ENCODE measurements around the gene KIF16B.

Gene KIF16B

DNA sequence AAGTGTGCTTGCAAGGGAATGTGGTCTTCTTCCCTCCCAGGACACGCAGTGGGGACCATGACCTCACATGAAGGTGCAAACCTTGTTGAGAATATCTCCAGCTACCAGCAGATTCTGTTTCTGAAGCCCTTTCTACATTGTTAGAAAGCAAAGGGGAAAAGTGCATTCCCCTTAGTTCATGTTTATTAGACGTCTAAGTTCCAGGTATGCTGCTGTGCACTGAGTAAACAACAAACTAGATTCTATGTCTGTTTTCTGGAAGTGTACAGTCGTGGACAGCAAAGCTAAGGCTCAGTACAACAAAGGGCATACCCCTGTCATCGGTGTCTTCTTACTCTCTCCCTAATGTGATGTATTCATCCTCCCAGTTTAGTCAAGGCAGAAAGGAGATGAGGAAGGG is 178.5 kb downstream of the KIF16B start:
- no peak for DNase-seq (ENCODE audit: low spot score)

DNA sequence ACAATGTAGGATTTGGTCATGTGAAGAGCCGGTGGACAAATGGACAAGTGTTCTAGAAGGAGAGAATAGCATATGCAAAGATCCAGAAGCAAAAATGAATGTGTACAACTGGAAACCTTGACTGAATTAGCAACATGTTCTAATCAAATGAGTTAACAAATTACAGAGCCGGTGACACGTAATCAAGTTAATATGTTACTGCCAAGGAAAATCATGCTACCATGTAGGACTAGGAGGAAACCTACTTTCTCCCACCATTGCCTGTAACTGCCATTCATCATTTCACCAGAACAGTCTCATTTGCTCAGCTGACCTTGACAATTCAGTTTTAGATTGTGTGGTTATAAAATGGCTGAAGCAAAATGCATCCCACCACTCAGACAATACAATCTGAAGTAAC is 179.4 kb downstream of the KIF16B start:
- no peak for DNase-seq (ENCODE audit: low spot score)

DNA sequence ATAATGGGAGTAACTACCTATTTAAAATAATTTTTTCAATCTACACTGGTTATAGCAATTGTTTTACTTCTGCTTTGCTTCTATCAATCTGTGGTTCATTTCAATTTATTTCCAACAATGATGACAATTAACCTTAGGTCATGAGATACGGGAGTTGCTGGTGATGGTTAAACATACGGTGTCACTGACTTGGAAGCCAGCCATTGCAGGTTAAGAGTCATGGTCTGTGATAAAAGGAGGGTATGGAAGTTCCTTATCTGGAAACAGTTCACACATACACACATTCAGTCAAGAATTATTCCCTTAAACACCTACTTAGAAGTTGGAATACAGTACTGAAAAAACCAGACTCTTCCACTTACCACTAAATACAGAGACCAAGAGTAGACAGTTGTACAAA is 180.0 kb downstream of the KIF16B start:
- no peak for DNase-seq (ENCODE audit: low spot score)

DNA sequence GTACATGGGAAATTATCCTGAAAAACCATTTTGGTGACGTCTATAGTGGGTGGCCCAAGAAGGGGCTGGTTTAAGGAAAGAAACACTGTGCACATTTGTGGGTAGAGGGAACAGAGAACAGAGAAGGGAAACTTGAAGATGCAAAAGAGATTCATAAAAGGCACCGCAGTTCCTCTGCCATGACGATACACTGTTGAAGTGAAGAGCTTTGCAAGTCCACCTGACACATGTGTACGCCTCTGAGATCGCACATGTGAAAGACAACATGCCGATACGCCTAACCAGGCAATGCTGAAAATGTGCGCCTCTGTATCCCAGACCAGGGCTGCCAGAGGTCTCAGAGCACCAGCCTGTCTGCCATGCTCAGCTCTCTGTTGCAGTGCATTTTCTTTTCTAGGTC is 180.9 kb downstream of the KIF16B start:
- DNase-seq (ENCODE audit: low spot score) = no peak

DNA sequence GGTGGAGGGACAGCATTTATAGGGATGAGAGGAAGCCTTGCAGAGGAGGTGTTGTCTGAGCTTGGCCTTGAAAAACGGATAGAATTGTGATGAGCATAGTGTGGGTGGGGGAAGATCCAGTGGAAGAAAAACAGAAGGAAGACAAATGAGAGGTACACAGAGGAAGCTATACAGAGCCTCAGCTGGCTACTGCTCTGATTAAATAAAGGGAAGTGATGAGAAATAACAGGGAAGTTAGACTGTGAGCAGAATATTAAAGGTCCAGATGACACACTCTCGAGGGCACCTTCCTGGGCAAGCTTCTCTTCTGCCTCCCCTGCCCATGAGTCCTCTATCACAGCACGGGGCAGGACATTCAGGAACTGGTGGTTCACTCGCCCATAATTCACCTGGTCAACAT is 182.3 kb downstream of the KIF16B start:
- DNase-seq (ENCODE audit: low spot score) = no peak

DNA sequence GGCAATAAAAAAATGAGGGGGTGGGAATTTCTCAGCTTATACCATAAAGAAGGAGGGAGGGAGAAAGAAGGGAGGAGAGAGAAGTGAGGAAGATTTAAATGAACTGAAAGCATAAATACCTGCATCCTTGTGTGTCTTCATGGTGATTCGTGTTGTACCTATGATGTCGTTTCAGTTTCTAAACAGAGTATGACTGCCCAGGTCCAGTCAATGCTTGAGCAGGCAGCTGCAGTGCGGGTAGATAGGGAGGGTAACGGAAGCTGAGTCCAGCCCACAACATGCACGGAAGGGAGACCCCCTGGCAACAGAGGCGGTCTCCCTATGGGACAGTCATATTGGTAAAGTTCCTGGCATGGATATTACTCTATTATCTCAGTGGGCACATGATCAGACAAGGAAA is 184.5 kb downstream of the KIF16B start:
- no peak for DNase-seq (ENCODE audit: low spot score)

DNA sequence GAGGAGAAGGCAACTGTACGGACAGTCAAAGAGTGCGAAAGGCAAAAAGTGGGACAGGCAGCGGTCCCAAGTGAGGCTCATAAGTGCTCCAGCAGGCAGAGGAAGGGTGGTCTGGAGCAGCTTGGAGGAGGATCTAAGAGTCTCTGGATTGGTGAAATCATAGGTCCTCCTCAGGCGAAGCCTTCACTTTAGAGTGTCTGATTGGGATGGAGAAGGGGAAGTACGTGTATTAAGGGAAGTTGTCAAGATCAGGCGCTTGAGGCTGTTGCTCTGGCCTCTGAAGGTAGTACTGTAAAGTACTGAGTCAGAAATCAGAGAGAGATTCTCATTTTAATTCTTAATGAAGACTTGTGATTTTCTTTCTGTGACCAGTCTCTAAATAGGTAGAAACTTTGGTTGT is 185.6 kb downstream of the KIF16B start:
- no peak for DNase-seq (ENCODE audit: low spot score)

DNA sequence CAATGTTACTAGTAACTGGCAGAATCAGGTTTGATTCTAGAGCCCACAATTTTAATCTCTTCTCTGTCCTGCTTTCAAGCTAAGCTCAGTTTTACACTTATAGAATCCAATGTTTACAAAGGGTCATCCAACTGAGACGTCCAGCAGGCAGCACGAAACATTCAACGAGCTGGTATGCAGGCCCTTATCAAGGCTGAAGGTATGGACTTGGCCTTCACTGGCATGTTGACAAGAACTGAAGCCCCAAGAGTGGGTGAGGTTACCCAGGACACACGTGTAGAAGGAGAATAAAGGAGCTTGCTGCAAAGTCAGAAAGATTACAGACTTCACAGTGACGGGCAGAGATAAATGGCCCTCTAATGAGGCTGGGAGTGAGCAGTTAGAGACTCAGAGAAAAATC is 187.4 kb downstream of the KIF16B start:
- DNase-seq (ENCODE audit: low spot score) = no peak

DNA sequence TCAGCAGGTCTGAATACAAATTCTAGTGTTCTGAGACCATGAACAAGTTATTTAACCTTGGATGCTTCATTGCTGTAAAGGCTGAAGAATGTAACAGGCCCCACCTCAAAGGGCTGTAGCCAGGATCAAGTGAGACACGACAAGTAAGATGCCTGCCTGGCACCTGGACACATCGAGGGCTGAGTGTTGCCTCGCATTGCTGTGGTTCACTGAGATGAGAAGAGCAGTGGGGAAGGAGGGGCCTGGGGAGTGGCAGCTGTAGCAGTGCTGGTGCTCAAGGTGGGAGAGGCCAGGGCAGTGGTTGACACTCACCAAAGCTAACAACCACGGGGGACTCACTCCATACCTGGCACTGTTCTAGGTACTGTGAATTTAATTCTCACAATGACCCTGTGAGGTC is 187.8 kb downstream of the KIF16B start:
- no peak for DNase-seq (ENCODE audit: low spot score)

DNA sequence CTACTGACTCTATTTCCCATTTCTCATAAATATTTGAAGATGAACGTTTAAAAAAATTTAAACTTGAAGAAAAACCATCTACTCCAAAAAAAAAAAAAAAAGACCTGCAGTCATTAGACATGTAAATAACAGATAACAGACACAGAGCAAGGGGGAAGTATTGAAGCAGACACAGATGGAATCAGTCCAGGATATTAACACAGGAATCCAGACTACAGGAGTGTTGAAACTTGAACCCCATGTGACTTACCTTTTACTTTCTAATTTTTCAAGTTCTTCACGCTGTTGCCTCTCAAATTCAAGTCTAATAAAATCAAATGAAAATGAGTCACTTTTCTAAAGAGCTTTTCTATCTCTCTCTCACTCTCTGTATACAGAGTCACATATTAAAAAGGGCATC is 191.8 kb downstream of the KIF16B start:
- no peak for DNase-seq (ENCODE audit: low spot score)

DNA sequence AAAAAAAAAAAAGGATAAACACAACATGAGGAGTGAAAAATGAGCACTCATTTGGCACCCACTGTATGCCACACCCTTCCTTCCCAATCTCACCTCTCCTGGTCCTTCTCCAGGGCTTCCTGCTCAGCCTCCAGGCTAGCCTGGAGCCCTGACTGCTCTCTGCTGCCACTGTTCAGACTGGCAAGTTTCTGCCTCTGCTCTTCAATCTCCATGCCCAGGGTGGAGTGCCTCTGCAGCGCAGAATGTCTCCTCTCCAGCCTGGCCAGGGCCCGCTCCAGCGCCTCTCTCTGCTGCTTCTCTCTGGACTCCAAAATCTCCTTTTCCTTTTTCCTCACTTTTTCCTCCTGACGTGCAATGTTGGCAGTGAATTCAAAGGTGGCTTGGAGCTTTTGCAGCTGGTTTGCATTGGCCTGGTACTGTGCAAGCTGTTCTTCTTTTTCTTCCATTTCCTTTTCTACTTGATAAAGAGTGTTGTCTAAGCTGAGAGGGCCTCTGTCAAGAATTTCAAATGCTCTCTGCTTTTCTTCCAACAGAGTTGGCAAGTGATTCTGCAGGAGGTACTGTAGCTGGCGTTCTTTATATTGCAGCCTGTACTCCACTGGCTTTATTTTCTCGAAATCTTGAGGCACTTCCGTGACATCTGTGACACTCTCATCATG is 194.4 kb downstream of the KIF16B start:
- no peak for DNase-seq (ENCODE audit: low spot score)

DNA sequence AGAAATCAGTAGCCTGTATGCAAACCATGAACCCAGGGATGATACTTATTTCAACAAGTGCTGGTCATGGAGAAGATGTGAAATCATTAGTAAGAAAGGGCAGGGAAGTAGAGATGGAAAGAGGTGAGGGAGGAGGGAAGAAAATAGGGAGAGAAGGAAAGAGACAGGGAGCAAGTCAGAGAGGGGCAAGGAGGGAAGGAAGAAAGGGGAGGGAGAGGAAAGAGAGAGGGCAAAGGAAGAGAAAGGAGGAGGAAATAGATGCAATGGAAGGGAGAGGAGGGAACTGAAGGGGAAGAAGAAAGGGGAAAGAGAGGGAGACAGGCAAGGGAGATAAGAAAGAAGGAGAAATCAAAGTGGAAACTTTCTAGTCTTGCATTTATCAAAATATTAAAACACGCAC is 195.1 kb downstream of the KIF16B start:
- no peak for DNase-seq (ENCODE audit: low spot score)

DNA sequence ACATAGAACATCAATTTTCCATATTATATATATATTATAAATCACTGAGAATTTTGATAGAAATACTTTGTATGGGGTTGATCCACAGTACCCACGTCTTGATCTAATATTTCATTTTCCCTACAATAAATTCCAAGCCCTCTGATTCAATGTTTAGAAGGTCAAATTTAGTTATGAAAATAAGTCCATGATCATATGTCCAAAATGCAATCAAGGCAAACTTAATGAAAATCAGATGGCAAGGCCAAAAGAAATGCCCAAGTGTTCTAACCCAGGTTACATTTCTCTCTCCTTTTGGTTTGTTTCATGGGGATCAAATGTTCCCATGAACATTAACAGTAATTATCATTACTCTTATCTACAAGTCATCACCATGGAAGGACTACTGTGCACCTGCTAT is 203.8 kb downstream of the KIF16B start:
- DNase-seq (ENCODE audit: low spot score) = no peak

DNA sequence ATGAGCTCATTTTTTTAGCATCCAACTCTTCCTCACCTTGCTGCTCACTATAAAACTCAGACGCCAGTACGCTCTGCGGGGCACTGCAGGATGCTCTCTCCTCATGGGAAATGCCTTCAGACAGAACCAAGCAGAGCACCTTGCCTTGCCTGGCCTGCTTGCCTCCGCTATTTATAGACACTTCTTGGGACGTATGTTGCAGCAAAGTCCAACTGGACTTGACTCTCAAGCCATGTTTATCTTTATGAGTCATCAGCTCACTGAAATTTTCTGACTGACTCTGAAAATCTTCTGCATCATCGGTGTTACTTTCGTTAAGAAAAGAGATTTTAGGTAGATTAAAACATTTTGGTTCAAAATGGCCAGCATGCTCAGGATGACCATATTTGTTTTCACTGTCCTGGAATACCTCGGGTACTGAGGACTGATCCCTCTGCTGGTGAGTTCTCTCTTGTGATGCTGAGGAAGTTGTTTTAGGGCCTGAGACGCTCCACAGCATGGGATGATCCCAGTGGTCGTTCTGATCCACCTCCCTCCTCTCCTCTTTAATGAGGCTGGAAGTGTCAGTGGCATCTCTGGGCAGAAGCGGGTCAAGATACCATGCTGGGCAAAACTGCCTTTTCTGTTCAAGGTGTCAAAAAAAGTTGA is 204.5 kb downstream of the KIF16B start:
- no peak for DNase-seq (ENCODE audit: low spot score)

DNA sequence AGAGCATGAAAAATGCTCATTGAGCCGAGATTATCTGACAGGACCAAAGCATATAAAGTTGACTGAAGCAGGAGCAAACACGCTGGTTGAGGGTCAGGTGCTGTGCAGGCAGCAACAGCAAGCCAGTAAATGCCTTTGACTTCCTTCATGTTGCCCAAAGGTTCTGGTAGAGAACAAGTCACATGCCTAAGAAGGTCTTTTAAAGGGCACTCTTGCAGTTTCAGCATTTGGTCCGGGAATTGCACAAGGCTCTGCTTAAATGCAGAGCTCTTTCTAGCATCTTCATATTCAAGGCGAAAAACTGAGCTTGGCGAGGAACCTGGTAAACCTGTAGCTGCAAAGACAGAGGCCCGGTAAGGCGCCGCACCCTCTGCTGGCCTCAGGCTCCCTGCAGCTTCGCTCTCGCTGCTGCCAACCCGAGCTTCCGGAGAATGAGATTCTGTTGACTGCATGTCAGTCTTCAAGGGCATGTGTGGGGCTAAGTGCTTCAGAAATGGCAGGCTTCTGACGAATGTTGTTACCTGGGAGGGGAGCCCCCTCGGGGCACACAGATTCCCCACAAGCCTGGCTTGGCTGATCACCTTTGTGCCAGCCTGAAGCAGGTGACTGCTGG is 205.2 kb downstream of the KIF16B start:
- DNase-seq (ENCODE audit: low spot score) = no peak

DNA sequence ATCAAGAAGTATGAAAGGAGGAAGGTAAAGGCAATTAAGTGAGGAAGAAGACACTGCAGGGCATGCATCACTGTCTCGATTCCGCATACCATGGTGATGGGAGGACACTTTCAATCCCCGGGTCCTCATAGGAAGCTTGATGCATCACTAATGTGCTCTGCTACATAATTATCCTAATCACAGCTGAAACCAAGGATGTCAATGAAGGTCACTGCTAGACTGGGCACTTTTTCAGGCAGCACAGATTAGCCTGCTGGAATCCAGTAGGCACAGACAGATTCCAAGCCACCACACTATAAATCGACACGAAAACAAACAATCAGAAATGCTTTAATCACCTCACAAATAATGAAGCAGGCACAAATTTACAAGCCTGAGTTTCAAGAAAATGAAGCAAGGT is 206.7 kb downstream of the KIF16B start:
- no peak for DNase-seq (ENCODE audit: low spot score)

DNA sequence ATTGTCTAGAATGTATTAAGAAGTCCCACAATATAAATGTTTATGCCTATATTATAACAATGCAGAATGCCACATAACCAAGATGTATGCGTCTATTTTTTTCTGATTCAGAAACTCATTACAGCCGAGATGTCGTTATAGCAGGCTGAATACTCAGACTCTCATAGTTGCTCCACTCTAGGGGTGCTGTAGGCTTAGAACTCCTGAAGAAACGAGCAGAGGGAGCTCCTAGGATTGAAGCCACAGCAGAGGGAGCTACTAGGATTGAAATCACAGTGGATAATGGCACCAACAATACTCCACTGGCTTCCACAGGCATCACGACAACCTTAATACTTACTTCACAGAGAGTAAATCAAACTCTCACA is 208.9 kb downstream of the KIF16B start:
- no peak for DNase-seq (ENCODE audit: low spot score)

DNA sequence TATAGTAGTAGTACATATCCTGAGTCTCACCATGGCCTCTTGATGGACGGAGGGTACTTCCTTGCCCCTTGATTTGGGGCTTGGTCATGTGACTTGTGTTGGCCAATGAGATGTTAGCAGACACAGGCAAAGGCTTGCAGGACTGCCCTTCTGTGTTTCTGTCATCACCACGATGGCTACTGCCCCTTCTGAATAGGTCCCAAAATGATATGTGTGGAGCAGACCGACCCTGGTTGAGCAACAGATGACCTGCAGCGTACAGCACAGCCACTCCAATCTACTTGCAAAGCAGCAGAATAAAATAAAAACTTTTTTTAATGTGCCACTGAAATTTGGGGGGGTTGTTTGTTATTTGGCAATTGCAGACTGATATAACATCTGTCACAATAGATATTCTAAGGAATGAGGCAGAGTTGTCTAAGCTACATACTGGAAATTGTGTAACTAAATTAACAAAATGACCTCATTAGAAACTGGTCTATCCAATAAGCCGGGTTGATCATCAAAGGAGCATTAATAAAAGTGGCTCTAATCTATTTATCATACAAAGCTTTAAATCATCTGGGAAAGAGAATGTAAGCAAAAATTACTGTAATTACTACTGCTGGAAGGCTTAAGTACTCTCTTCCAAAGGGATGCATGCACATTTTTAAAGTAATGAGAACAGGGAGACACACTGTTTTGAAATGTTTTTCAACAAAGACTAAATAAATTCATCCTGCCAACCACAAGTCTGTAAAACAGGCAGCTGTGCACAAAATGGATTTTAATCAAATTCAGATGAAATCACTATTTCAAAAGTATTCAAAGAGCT is 209.5 kb downstream of the KIF16B start:
- DNase-seq (ENCODE audit: low spot score) = no peak

DNA sequence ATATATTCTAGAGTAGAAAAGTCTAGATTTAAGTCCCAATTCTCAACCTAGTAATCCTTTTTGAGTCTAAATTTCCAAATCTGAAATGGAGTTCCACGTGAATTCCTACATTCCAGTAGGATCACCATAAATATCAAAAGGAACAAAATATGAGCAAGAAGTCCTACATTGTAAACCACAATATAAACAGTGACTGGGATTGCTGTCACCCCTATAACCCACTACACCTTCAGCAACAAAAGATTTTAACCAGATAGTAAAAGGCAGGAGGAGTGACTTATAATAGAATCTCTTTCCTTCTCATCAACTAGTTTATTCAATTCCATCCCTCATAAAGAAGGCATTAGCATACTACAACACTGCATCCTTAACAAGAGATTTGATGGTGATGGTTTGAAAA is 210.6 kb downstream of the KIF16B start:
- DNase-seq (ENCODE audit: low spot score) = no peak

DNA sequence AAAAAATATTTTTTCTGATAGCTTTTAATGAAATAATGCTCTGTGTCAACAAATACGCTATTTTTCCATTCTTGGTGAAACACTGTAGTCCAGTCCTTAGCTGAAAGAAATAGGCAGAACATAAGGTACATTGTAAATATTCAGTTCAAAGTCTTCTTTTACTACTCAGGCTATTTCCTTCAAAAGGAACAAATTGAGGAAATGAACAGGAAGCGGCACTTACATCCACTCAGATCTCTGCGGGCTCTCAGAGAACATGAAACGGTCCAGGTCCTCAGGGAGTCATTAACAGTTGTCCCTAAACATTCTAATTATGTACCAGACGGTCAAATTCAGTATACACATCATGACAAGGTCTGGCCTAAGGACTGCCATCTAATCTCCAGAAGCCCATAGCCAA is 212.6 kb downstream of the KIF16B start:
- DNase-seq (ENCODE audit: low spot score) = no peak

DNA sequence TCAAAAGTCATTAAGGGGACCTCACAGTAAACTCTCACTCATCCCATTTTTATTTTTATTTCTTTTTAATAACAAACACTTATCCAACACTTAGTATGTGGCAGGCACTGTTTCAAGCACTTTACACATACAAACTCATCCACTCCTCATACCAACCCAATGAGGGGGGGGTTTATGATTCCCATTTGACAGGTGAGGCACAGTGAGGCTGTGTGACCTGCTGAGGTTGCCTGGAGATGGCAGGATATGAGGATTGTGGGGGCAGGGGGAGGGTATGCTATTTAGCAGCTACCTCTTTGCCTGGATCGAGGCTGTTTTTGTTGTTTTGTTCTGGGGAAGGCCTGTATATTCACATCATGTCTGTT is 219.8 kb downstream of the KIF16B start:
- DNase-seq (ENCODE audit: low spot score) = no peak

DNA sequence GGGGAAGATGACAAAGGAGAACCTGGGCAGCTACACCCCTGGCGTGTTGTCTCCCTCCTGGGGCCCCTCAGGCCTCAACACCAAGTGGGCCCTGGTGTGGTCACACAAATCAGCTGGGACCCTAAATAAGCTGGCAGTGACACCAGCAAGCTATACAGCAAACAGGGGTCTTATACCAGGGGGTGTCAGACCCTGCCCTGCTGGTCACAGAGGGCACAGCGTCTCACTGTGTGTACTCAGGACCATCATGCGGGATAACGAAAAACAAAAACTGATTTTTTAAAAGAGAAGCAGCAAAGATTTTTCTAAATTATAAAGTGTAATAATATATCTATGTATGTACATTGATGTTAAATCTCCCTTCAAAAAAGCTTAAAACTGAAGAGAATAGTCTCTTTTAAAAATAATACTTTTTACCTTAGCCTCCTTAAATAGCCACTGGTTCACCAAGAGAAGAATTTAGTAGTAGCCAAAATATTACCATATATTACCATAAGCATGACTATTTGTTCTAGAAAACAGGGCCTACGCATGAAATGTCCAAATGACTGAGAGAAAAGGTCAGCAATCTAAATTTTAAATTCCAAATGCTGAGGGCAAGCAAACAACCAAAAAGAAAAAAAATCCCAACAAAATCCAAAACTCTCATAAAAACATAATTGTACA is 220.4 kb downstream of the KIF16B start:
- DNase-seq (ENCODE audit: low spot score) = no peak

DNA sequence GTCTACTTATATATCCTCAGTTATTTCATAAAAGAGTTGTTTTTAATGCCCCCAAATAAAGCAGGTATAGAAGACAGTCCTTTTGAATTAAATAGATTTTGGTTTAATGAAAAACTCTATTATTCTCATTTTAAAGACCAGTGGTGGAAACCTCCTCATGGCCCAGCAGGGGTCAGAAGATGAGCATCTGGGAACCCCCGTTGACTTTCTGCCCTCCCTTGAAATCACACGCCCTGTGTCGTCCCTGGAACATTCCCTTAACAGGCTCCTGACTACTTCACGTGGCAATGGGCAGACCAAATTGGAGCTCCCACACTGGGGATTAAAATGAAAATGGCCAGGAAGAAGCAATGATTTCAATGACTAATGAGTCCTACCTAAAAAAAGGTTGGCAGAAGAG is 220.9 kb downstream of the KIF16B start:
- DNase-seq (ENCODE audit: low spot score) = no peak
